Glutamatergic neuron (in vitro differentiated cells): Measurements from ENCODE around the gene CD151. TPM values are rescaled to one million over a fixed set of nuclear protein-coding genes. Genes with fewer than 3 reads are reported as not detected.

ENCODE experiments used
- DNase-seq: peaks from one replicate; pipeline ENCODE4 v3.0.0; 2022
- H3K27ac Mint-ChIP-seq: one replicate; pipeline ENCODE4 v1.8.0; 2020; ENCODE audit warnings: mild to moderate bottlenecking, mixed read lengths, inconsistent platforms; ENCODE audit not compliant: unreplicated experiment
- H3K27me3 Mint-ChIP-seq: one replicate; pipeline ENCODE4 v1.8.0; 2020; ENCODE audit warnings: mild to moderate bottlenecking, moderate library complexity, mixed read lengths, inconsistent platforms; ENCODE audit not compliant: unreplicated experiment
- H3K36me3 Mint-ChIP-seq: one replicate; pipeline ENCODE4 v1.8.0; 2020; ENCODE audit warnings: mild to moderate bottlenecking, mixed read lengths, inconsistent platforms; ENCODE audit not compliant: unreplicated experiment
- H3K4me1 Mint-ChIP-seq: one replicate; pipeline ENCODE4 v1.8.0; 2020; ENCODE audit warnings: mild to moderate bottlenecking, low read depth, mixed read lengths, inconsistent platforms; ENCODE audit not compliant: unreplicated experiment
- H3K4me3 Mint-ChIP-seq: one replicate; pipeline ENCODE4 v1.8.0; 2020; ENCODE audit warnings: mild to moderate bottlenecking, mixed read lengths, inconsistent platforms; ENCODE audit not compliant: unreplicated experiment
- H3K9me3 Mint-ChIP-seq: one replicate; pipeline ENCODE4 v1.8.0; 2020; ENCODE audit warnings: mild to moderate bottlenecking, moderate library complexity, mixed read lengths, inconsistent platforms; ENCODE audit not compliant: unreplicated experiment
- total RNA-seq: library from RNA; stranded (reverse); fragmentation: NEBNext Ultra II Directional; extraction: Animal tissue kit (Norgen Biotek cat#: 25700); gene quantifications from one replicate; pipeline ENCODE4 v1.2.1, GENCODE V29; 2021; ENCODE audit not compliant: unreplicated experiment
- TF ChIP-seq, protein P1 (sequence below): fragments of 200-600 bp; sonication (generic); IDR thresholded peaks from one replicate; pipeline ENCODE4 v1.5.0; 2021; ENCODE audit not compliant: partially characterized antibody, unreplicated experiment

The CD151 gene
- total RNA-seq, 1 donor from 2014 or later = 346 TPM

DNA sequence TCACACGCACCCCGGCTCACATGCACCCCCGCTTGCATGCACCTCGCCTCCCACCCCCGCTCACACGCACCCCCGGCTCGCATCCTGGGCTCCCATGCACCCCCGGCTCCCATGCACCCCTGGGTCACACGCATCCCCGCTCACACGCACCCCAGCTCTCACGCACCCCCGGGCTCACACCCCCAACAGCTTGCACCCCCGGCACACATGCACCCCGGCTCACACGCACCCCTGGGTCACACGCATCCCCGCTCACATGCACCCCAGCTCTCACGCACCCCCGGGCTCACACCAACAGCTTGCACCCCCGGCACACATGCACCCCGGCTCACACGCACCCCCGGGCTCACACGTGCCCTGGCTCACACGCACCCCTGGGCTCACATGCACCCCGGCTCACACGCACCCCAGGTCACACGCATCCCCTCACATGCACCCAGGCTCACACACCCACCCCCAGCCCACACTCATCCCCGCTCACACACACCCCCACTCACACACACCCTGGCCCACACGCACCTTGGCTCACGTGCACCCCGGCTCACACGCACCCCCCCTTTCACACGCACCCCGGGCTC, 26.1 kb downstream of the CD151 start:
- H3K27me3 Mint-ChIP-seq = peaks cover 22% of the 10 kb centered on the region
- no peak overlapping the region for H3K4me3 Mint-ChIP-seq
- H3K36me3 Mint-ChIP-seq = no peaks in the 10 kb centered on the region
- TF ChIP-seq, protein P1, sequence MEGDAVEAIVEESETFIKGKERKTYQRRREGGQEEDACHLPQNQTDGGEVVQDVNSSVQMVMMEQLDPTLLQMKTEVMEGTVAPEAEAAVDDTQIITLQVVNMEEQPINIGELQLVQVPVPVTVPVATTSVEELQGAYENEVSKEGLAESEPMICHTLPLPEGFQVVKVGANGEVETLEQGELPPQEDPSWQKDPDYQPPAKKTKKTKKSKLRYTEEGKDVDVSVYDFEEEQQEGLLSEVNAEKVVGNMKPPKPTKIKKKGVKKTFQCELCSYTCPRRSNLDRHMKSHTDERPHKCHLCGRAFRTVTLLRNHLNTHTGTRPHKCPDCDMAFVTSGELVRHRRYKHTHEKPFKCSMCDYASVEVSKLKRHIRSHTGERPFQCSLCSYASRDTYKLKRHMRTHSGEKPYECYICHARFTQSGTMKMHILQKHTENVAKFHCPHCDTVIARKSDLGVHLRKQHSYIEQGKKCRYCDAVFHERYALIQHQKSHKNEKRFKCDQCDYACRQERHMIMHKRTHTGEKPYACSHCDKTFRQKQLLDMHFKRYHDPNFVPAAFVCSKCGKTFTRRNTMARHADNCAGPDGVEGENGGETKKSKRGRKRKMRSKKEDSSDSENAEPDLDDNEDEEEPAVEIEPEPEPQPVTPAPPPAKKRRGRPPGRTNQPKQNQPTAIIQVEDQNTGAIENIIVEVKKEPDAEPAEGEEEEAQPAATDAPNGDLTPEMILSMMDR = no peak
- DNase-seq = no peak
- H3K27ac Mint-ChIP-seq = peak overlapping the region; percentile 72
- H3K4me1 Mint-ChIP-seq = peaks cover 26% of the 10 kb centered on the region
- peaks cover 15% of the 10 kb centered on the region for H3K9me3 Mint-ChIP-seq

DNA sequence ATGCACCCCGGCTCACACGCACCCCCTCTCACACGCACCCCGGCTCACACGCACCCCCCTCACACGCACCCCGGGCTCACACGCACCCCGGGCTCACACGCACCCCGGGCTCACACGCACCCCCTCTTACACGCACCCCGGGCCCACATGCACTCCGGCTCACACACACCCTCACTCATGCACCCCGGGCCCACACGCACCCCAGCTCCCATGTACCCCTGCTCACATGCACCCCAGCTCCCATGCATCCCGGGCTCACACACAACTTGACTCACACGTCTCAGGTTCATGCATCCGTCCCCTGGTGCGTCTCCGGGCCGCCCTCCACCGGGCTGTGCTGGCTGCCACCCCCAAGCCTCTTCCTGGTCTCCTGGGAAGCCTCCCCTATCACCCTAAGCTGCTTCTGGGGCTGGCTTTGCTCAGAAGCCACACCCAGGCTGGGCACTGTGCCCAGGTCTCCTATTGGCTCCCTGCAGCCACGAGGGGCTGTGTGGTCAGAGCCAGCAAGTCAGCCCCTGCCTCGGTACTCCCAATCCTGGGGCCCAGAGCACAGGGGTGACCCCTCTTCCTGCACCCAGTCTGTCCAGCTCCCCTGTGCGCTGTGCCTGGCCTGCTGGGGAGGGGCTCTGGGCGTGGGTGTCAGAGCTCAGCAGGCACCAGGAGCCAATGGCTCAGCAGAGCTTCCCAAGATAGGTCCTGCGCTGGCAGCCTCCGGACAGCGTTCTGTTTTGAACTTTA, 26.8 kb downstream of the CD151 start:
- Mint-ChIP-seq H3K9me3 (peaks cover 15% of the 10 kb centered on the region), H3K27ac (peak overlapping the region; percentile 66)
- no peak for DNase-seq

DNA sequence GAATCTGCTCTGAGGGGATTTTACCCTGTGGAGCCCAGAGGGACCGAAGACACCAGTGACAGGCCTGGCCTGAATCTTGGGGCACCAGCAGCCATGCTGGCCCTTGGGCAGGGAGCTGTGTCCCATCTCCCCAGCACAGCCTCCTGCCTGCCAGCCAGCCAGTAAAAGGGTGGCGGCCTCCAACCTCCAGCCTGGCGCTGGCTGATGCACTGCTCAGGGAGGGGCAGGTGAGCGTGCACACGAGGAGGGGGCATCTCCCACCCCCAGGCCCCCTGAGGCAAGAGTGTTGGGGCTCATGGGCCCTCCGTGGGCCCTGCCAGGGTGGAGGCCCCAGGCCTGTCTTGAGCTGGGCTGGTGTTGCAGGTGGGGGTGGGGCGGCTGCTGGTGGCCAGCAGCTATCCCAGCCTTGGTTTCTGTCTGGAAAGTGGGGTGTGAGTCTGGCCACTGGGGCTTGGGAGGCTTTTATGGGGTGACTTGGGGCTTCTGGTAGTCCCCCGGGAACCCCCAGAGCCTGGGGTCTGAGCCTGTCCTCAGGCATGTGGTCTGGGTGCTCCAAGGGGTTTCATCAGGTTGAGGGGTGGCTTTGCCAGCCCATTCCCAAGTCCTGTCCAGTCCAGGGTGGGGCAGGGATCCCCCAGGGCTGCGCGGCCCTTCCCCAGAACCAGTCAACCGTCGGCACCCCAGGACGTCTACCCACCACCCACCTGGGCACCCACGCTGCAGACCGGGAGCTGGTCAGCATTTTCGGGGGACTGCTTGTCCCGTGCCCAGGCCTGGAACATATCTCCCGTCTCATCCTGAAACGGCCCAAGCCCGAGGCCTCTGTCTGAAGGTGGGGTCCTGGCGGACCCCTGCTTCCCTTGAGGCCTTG, 27.7 kb downstream of the CD151 start:
- H3K27me3 Mint-ChIP-seq = peaks cover 23% of the 10 kb centered on the region
- no peak overlapping the region for H3K27ac Mint-ChIP-seq
- no peak overlapping the region for H3K4me3 Mint-ChIP-seq
- peaks cover 26% of the 10 kb centered on the region for H3K4me1 Mint-ChIP-seq
- no peak for DNase-seq
- no peaks in the 10 kb centered on the region for H3K36me3 Mint-ChIP-seq
- peaks cover 14% of the 10 kb centered on the region for H3K9me3 Mint-ChIP-seq
- TF ChIP-seq, protein P1 = no peak

More for the DNA sequence above, 26.8 kb downstream of the CD151 start:
- H3K36me3 Mint-ChIP-seq = no peaks in the 10 kb centered on the region
- TF ChIP-seq, protein P1 = no peak
- H3K4me3 Mint-ChIP-seq = no peak overlapping the region
- H3K27me3 Mint-ChIP-seq = peaks cover 22% of the 10 kb centered on the region
- peaks cover 26% of the 10 kb centered on the region for H3K4me1 Mint-ChIP-seq

DNA sequence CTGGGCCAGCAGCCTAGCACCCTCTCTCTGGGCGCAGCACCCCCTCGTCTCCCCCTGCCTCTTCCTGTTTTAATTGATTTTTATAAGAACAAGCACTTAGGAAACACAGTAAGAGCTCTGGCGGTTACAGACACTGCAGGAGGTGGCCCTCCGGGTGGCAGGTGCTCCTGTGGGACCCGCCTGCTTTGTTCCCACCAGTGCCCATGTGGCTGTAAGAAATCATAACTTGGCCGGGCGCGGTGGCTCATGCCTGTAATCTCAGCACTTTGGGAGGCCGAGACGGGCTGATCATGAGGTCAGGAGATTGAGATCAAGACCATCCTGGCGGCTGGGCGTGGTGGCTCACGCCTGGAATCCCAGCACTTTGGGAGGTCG, 28.3 kb downstream of the CD151 start:
- TF ChIP-seq, protein P1 = no peak
- Mint-ChIP-seq H3K4me1 (peaks cover 26% of the 10 kb centered on the region), H3K27ac (peak overlapping the region; percentile 62), H3K27me3 (peaks cover 23% of the 10 kb centered on the region), H3K36me3 (no peaks in the 10 kb centered on the region), H3K4me3 (no peak overlapping the region), H3K9me3 (peaks cover 13% of the 10 kb centered on the region)
- no peak for DNase-seq
